CD4-positive, CD25-positive, alpha-beta regulatory T cell (primary cell): ENCODE results near the gene GPRC5A. TPM values are rescaled to one million over a fixed set of nuclear protein-coding genes. Genes with fewer than 3 reads are reported as not detected.
A peak's percentile ranks its signal among the peaks of the same experiment; 100 is the strongest.
"Not testable (repeated sequence)": the region's sequence is repeated elsewhere in the genome, so short reads cannot be mapped to it uniquely, and the experiment has no call there.

Experiments used
- ATAC-seq, 2 donors: fragments of 150-1000 bp; cut with Tn5 transposase; one replicate each; pipeline ENCODE4 v1.10.0; 2021; ENCODE audit warnings: low read depth in 2 of 2, moderate number of reproducible peaks in 2 of 2, moderate library complexity in 1 of 2
- DNase-seq, 3 donors: peaks; one replicate each; pipeline versions ENCODE4 v3.0.0 to v3.0.0-alpha.2; 2012 to 2022; ENCODE audit warnings: mixed read lengths in 1 of 3
- H3K27ac ChIP-seq: one replicate; pipeline ENCODE4 v1.7.0; 2013; ENCODE audit warnings: mild to moderate bottlenecking, low read length; ENCODE audit not compliant: insufficient read depth, poor library complexity, severe bottlenecking
- H3K27me3 ChIP-seq: one replicate; pipeline ENCODE4 v1.7.0; 2013; ENCODE audit warnings: low read length; ENCODE audit not compliant: control insufficient read depth, insufficient read depth
- H3K36me3 ChIP-seq: one replicate; pipeline ENCODE4 v1.7.0; 2013; ENCODE audit warnings: mild to moderate bottlenecking, low read length, moderate library complexity; ENCODE audit not compliant: control insufficient read depth, insufficient read depth
- H3K4me1 ChIP-seq: 2 replicates; pipeline ENCODE4 v1.7.0; 2013; ENCODE audit warnings: mild to moderate bottlenecking, low read length; ENCODE audit not compliant: insufficient read depth, control insufficient read depth, poor library complexity, severe bottlenecking
- H3K4me3 ChIP-seq: one replicate; pipeline ENCODE4 v1.7.0; 2013; ENCODE audit warnings: low read depth, mild to moderate bottlenecking, low read length, moderate library complexity
- H3K9me3 ChIP-seq, 2 experiments: 1 replicate in 1 of 2; 2 replicates in 1 of 2; pipeline ENCODE4 v1.7.0; 2013; ENCODE audit warnings: low read length in 2 of 2, mild to moderate bottlenecking in 1 of 2, moderate library complexity in 1 of 2; ENCODE audit not compliant: control insufficient read depth in 2 of 2
- H3K27ac Mint-ChIP-seq, 3 donors: one replicate each; pipeline ENCODE4 v1.8.0; 2020 to 2022; ENCODE audit warnings: mild to moderate bottlenecking in 3 of 3, mixed read lengths in 3 of 3, moderate library complexity in 2 of 3
- H3K27me3 Mint-ChIP-seq: one replicate; pipeline ENCODE4 v1.8.0; 2022; ENCODE audit warnings: mild to moderate bottlenecking, mixed read lengths
- H3K36me3 Mint-ChIP-seq: one replicate; pipeline ENCODE4 v1.8.0; 2020; ENCODE audit warnings: mixed read lengths
- H3K4me1 Mint-ChIP-seq, 4 donors: one replicate each; pipeline ENCODE4 v1.8.0; 2020 to 2022; ENCODE audit warnings: mixed read lengths in 4 of 4, mild to moderate bottlenecking in 1 of 4
- H3K4me3 Mint-ChIP-seq, 4 donors: one replicate each; pipeline ENCODE4 v1.8.0; 2020 to 2022; ENCODE audit warnings: mild to moderate bottlenecking in 4 of 4, mixed read lengths in 4 of 4, moderate library complexity in 3 of 4
- H3K9me3 Mint-ChIP-seq, 7 donors: one replicate each; pipeline ENCODE4 v1.8.0; 2020 to 2022; ENCODE audit warnings: mixed read lengths in 7 of 7, mild to moderate bottlenecking in 3 of 7, moderate library complexity in 2 of 7
- polyA plus RNA-seq, 4 donors: library from polyadenylated mRNA; unstranded; fragments of 300-500 nt; fragmentation: Illumina TruSeq; gene quantifications; one replicate each; pipeline ENCODE4 v1.2.3, GENCODE V29; 2021
- total RNA-seq: library from RNA; stranded (reverse); gene quantifications from one replicate; pipeline ENCODE4 v1.2.3, GENCODE V29; 2022

The GPRC5A gene, protein sequence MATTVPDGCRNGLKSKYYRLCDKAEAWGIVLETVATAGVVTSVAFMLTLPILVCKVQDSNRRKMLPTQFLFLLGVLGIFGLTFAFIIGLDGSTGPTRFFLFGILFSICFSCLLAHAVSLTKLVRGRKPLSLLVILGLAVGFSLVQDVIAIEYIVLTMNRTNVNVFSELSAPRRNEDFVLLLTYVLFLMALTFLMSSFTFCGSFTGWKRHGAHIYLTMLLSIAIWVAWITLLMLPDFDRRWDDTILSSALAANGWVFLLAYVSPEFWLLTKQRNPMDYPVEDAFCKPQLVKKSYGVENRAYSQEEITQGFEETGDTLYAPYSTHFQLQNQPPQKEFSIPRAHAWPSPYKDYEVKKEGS
- total RNA-seq, result 0.20 TPM
- not detected for polyA plus RNA-seq

DNA sequence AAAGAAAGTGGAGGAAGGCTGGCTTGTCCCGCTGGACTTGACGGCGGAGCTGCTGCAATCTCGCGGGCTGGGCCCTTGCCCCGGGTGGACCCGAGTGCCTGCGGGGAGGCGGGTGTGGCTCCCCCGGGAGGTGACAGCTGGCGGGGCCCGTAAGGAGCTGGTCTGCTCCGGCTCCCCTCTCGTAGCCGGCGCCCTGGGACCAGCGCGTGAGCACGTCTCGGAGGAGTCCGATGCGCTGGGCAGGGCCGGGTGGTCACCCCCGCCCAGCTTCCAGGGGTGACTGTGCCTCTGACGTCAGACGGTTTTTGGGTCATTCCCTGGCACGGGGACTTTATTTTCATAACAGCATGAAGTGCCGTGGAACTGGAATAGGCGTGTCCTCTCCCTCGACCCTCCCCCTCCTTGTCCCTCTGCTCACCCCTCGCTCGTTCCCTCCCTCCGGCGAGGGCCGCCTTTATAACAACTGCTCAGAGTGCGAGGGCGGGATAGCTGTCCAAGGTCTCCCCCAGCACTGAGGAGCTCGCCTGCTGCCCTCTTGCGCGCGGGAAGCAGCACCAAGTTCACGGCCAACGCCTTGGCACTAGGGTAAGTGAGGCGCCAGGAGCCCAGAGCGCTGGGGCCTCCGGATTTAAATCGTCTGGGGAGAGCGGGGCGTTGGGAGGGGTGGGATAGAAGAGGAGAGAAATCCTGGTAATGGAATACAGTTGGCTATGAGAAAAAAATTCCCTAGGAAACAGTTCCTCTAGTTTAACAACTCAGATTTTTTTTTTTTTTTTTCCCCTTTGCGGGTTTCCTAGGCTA lies at the start of gene GPRC5A:
TSS of gene GPRC5A (plus strand) at position 483 of the 801 bp plus-strand sequence. CDS start 16,688 bp downstream, outside the sequence.
- no peaks in the 10 kb centered on the region for H3K36me3 Mint-ChIP-seq
- H3K36me3 ChIP-seq, result no peaks in the 10 kb centered on the region
- peaks cover 0 to 3% (median 0%) of the 10 kb centered on the region in 7 donors for H3K9me3 Mint-ChIP-seq
- H3K27ac Mint-ChIP-seq, result peak within 1 kb of the TSS in 2 of 3 donors; percentile 23 to 90
- H3K4me1 ChIP-seq, result peaks cover 7% of the 10 kb centered on the region
- peaks cover 10% of the 10 kb centered on the region for H3K27me3 ChIP-seq
- H3K9me3 ChIP-seq, result no peaks in the 10 kb centered on the region
- peak within 1 kb of the TSS; percentile 50 to 93 (median 89) for H3K4me3 Mint-ChIP-seq
- H3K4me1 Mint-ChIP-seq, result peaks cover 0 to 13% (median 0%) of the 10 kb centered on the region in 4 donors
- ATAC-seq (peak; percentile 54 to 64), DNase-seq (peak; percentile 8 to 69 (median 28))
- H3K4me3 ChIP-seq, result peak within 1 kb of the TSS; percentile 67
- peaks cover 68% of the 10 kb centered on the region for H3K27me3 Mint-ChIP-seq
- no peak within 1 kb of the TSS for H3K27ac ChIP-seq

DNA sequence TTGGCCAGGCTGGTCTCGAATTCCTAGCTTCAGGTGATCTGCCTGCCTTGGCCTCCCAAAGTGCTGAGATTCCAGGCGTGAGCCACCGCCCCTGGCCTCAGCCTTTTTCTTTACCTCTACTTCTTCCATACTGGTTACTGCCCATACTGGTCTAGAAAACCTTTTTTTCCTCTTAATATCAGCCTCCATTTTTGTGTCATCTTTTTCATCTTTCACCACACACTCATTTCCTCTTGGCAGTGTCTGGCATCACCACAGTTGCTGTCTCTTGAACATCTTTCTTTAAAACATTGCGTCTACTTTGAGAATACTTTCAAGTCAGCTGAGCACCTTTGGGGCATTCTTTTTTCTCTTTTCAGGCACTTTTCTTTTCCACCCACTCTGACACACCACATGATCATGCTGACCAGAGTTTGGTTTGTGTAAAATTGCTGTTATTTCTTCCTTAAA lies 45.5 kb upstream of the GPRC5A start:
- H3K27me3 ChIP-seq, result no peaks in the 10 kb centered on the region
- H3K27ac Mint-ChIP-seq, result peak overlapping the region; percentile 20 to 88 (median 84)
- no peaks in the 10 kb centered on the region for H3K9me3 ChIP-seq
- peak; percentile 28 to 29 for ATAC-seq
- H3K27ac ChIP-seq, result no peak overlapping the region
- H3K4me3 ChIP-seq, result no peak overlapping the region
- peaks cover 5% of the 10 kb centered on the region for H3K36me3 Mint-ChIP-seq
- H3K4me1 Mint-ChIP-seq, result peaks cover 14 to 43% (median 20%) of the 10 kb centered on the region in 4 donors
- peaks cover 24% of the 10 kb centered on the region for H3K4me1 ChIP-seq
- peak in 2 of 3 donors; percentile 19 to 70 for DNase-seq
- no peaks in the 10 kb centered on the region for H3K27me3 Mint-ChIP-seq
- no peaks in the 10 kb centered on the region for H3K9me3 Mint-ChIP-seq
- H3K36me3 ChIP-seq, result no peaks in the 10 kb centered on the region
- peak overlapping the region in 3 of 4 donors; percentile 8 to 56 (median 52) for H3K4me3 Mint-ChIP-seq

DNA sequence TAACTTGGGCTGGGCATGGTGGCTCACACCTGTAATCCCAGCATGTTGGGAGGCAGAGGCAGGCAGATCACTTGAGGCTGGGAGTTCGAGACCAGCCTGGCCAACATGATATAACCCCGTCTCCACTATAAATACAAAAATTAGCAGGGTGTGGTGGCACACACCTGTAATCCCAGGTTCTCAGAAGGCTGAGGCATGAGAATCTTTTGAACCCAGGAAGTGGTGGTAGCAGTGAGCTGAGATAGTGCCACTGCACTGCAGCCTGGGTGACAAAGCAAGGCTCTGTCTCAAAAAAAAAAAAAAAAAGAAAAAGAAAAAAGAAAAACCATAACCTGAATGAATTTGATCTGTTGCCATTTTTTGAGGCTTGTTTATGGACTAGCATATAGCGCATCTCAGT lies 44.6 kb upstream of the GPRC5A start:
- not testable (repeated sequence) for H3K9me3 ChIP-seq, H3K27ac ChIP-seq, H3K4me3 ChIP-seq, H3K27me3 ChIP-seq, H3K36me3 ChIP-seq, H3K27me3 Mint-ChIP-seq, H3K36me3 Mint-ChIP-seq, H3K9me3 Mint-ChIP-seq
- H3K4me3 Mint-ChIP-seq, result peak overlapping the region in 2 of 4 donors; percentile 36 to 56
- H3K4me1 ChIP-seq, result peaks cover 24% of the 10 kb centered on the region
- H3K4me1 Mint-ChIP-seq, result peaks cover 14 to 43% (median 20%) of the 10 kb centered on the region in 4 donors
- ATAC-seq (peak; percentile 93 to 94), DNase-seq (peak in 2 of 3 donors; percentile 66 to 92)
- peak overlapping the region; percentile 20 to 88 (median 84) for H3K27ac Mint-ChIP-seq

DNA sequence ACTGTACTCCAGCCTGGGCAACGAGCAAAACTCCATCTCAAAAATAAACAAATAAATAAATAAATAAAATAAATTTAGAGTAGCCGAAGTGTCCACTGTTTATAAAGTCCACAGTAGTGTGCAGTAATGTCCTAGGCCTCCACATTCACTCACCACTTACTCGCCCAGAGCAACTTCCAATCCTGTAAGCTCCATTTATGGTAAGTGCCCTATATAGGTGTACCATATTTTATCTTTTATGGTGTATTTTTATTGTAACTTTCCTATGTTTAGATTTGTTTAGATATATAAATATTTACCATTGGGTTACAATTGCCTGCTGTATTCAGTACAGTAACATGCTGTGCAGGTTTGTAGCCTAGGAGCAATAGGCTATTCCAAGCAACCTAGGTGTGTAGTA lies 37.9 kb upstream of the GPRC5A start:
- H3K27me3 ChIP-seq, result no peaks in the 10 kb centered on the region
- no peak overlapping the region for H3K27ac ChIP-seq
- no peak overlapping the region for H3K27ac Mint-ChIP-seq
- peaks cover 0 to 4% (median 0%) of the 10 kb centered on the region in 7 donors for H3K9me3 Mint-ChIP-seq
- peaks cover 0 to 5% (median 2%) of the 10 kb centered on the region in 4 donors for H3K4me1 Mint-ChIP-seq
- H3K4me3 Mint-ChIP-seq, result no peak overlapping the region
- H3K27me3 Mint-ChIP-seq, result no peaks in the 10 kb centered on the region
- DNase-seq (no peak), ATAC-seq (no peak)
- H3K9me3 ChIP-seq, result no peaks in the 10 kb centered on the region
- no peaks in the 10 kb centered on the region for H3K4me1 ChIP-seq
- H3K4me3 ChIP-seq, result no peak overlapping the region
- H3K36me3 ChIP-seq, result no peaks in the 10 kb centered on the region
- peaks cover 11% of the 10 kb centered on the region for H3K36me3 Mint-ChIP-seq

DNA sequence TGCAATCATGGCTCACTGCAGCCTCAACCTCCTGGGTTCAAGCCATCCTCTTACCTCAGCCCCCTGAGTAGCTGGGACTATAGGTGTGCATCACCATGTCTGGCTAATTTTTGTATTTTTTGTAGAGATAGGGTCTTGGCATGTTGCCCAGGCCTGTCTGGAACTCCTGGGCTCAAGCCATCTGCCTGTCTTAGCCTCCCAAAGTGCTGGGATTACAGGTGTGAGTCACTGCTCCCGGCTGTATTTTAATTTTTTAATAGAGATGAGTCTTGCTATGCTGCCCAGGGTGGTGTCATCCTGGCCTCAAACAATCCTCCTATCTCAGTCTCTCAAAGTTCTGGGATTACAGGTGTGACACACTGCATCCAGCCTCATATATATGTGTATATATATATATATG lies 31.7 kb upstream of the GPRC5A start:
- H3K4me1 Mint-ChIP-seq, result no peaks in the 10 kb centered on the region
- Histone ChIP-seq H3K4me1 (no peaks in the 10 kb centered on the region), H3K27ac (no peak overlapping the region), H3K9me3 (no peaks in the 10 kb centered on the region), H3K27me3 (no peaks in the 10 kb centered on the region), H3K4me3 (no peak overlapping the region), H3K36me3 (no peaks in the 10 kb centered on the region)
- H3K27ac Mint-ChIP-seq, result no peak overlapping the region
- no peak for ATAC-seq
- H3K27me3 Mint-ChIP-seq, result no peaks in the 10 kb centered on the region
- H3K36me3 Mint-ChIP-seq, result peaks cover 17% of the 10 kb centered on the region
- DNase-seq, result no peak
- H3K4me3 Mint-ChIP-seq, result no peak overlapping the region
- no peaks in the 10 kb centered on the region for H3K9me3 Mint-ChIP-seq

DNA sequence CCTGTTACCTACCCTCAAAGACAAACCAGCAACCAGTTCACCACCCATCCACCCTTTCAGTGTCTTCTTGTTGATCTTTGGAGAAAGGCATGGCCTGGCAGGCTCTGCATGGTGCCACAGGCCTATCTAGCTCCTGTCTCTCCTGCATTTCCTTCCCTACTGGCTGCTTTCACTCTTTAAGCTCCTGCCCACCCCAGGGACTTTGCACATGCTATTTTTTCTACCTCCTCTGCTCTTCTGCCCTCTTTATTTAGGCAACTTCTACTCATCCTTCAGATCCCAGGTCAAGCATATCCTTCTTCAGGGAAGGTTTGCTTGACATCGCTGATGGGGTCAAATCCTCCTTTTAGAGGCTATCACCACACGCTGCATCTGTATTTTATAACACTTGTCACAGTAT lies 27.1 kb upstream of the GPRC5A start:
- Mint-ChIP-seq H3K9me3 (no peaks in the 10 kb centered on the region), H3K4me1 (peaks cover 0 to 5% (median 2%) of the 10 kb centered on the region in 4 donors), H3K36me3 (peaks cover 9% of the 10 kb centered on the region), H3K27ac (peak overlapping the region in 2 of 3 donors; percentile 25 to 62), H3K4me3 (no peak overlapping the region), H3K27me3 (no peaks in the 10 kb centered on the region)
- Histone ChIP-seq H3K9me3 (no peaks in the 10 kb centered on the region), H3K27ac (no peak overlapping the region), H3K36me3 (no peaks in the 10 kb centered on the region), H3K4me1 (no peaks in the 10 kb centered on the region), H3K27me3 (no peaks in the 10 kb centered on the region), H3K4me3 (no peak overlapping the region)
- ATAC-seq (no peak), DNase-seq (no peak)

DNA sequence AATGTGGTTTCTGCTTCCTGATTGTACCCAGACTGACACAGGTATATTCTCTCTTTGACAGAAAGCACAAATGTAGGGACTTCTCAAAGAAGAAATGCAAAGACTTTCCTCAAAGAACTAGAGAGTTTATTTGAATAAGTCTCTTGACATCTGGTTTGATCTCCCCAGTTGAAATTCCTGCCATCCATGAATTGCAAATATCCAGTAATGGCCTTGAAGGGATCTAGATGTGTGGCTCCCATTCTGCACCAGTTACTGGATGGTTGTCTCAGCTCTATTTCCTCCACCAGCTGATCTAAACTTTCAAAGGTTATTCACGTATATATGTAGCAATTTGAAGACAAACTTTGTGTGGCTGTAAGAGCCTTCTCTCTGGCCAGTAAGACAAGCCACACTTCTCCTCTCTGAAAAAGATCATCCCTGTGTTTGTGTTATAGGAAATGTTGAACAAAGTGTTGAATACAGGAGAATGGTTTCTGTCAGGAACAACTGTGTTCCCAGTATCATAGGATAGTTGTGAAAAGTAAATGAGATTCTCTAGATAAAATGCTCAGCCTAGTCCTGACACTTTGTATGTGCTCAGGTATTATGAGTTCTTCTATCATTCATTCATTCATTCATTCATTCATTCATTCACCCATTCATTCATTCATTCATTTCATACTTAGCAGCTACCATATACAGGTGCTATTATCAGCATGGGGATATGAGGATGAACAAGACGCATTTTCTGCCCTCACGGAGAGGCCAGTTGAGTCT lies 22.7 kb upstream of the GPRC5A start:
- H3K36me3 Mint-ChIP-seq, result peaks cover 6% of the 10 kb centered on the region
- Histone ChIP-seq H3K36me3 (no peaks in the 10 kb centered on the region), H3K4me3 (no peak overlapping the region), H3K4me1 (no peaks in the 10 kb centered on the region), H3K27me3 (no peaks in the 10 kb centered on the region), H3K9me3 (no peaks in the 10 kb centered on the region), H3K27ac (no peak overlapping the region)
- peak overlapping the region in 1 of 3 donors; percentile 29 for H3K27ac Mint-ChIP-seq
- peaks cover 0 to 7% (median 3%) of the 10 kb centered on the region in 4 donors for H3K4me1 Mint-ChIP-seq
- H3K4me3 Mint-ChIP-seq, result no peak overlapping the region
- H3K9me3 Mint-ChIP-seq, result no peaks in the 10 kb centered on the region
- no peak for DNase-seq
- ATAC-seq, result no peak
- no peaks in the 10 kb centered on the region for H3K27me3 Mint-ChIP-seq
